ENCODE measurements around the gene P3H2.

Gene P3H2

GRCh38 chr3:190053919-190054672 is 66.6 kb downstream of the P3H2 start:
- DNase-seq = no peak

GRCh38 chr3:190051641-190052040 is 69.1 kb downstream of the P3H2 start:
- no peak for DNase-seq

GRCh38 chr3:190048932-190049441 is 71.7 kb downstream of the P3H2 start:
- no peak for DNase-seq

- DNase-seq = no peak
These were observed 75.7 kb downstream of the P3H2 start for GRCh38 chr3:190044974-190045373.

GRCh38 chr3:190044142-190044541 is 76.6 kb downstream of the P3H2 start:
- no peak for DNase-seq

- no peak for DNase-seq
These were observed 77.0 kb downstream of the P3H2 start for GRCh38 chr3:190043741-190044140.

- no peak for DNase-seq
These were observed 78.1 kb downstream of the P3H2 start for GRCh38 chr3:190042558-190042957.

- no peak for DNase-seq
These were observed 79.2 kb downstream of the P3H2 start for GRCh38 chr3:190041333-190042041.

GRCh38 chr3:190040145-190040544 is 80.6 kb downstream of the P3H2 start:
- DNase-seq = no peak

- no peak for DNase-seq
These were observed 82.4 kb downstream of the P3H2 start for GRCh38 chr3:190038050-190038933.

- DNase-seq = no peak
These were observed 84.1 kb downstream of the P3H2 start for GRCh38 chr3:190036631-190037030.

GRCh38 chr3:190034446-190034845 is 86.3 kb downstream of the P3H2 start:
- DNase-seq = no peak

GRCh38 chr3:190032923-190033322 is 87.8 kb downstream of the P3H2 start:
- no peak for DNase-seq

GRCh38 chr3:190031887-190032752 is 88.6 kb downstream of the P3H2 start:
- no peak for DNase-seq

GRCh38 chr3:190027116-190027515 is 93.6 kb downstream of the P3H2 start:
- no peak for DNase-seq

GRCh38 chr3:190026154-190026553 is 94.5 kb downstream of the P3H2 start:
- DNase-seq = no peak

GRCh38 chr3:190024912-190025311 is 95.8 kb downstream of the P3H2 start:
- no peak for DNase-seq

- DNase-seq = no peak
These were observed 100.9 kb downstream of the P3H2 start for GRCh38 chr3:190019844-190020243.

- DNase-seq = no peak
These were observed 101.7 kb downstream of the P3H2 start for GRCh38 chr3:190019006-190019405.

GRCh38 chr3:190018460-190018859 is 102.2 kb downstream of the P3H2 start:
- DNase-seq = no peak

- peak; percentile 16 for DNase-seq
These were observed 103.0 kb downstream of the P3H2 start for GRCh38 chr3:190017521-190018288.
